Raji (cell line): ENCODE data around the gene EFCAB14.

ENCODE experiments used
- POLR2A ChIP-seq: IDR thresholded peaks from 2 replicates; pipeline ENCODE4 v1.6.1; 2011; ENCODE audit warnings: low read depth, low read length, control low read depth; ENCODE audit not compliant: insufficient read depth

The EFCAB14 gene

DNA sequence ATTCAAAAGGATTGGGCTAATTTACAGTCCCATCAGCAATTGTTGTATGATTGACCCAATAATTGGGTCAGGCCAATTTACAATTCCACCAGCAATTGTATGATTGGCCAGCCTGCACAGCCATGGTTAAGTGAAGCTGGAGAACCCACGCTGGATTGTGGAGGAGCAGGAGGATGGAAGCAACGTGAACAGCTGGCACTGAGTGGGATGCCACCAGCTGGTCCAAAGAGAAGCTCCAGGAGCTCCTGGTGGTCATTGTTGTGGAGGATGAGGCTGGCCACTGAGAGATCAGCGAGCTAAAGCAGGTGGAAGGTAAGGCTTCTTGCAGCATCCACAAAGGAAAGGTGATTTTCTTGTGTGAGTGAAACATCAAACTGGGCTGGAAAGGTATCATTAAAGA, 23.2 kb upstream of the EFCAB14 start:
- no peak for TF ChIP-seq POLR2A

- no peak for TF ChIP-seq POLR2A
Measured at GRCh38 chr1:46735708-46736324, 16.9 kb upstream of the EFCAB14 start.

DNA sequence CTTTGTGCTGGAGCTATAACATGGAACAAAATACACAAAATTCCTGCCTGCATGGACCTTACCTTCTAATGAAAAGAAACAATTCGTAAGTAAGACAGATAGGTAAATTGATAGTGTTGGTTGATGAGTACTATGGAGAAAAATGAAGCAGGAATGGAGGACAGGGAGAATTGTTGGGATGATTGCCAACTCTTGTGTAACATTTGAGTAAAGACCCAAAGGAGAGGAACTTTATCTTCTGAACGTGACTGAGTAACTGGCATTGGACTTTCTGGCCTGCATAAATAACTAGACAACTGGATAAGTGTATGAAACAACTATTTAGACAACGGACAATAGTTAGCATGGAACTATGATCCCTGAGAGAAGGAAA, 6.8 kb upstream of the EFCAB14 start:
- no peak for TF ChIP-seq POLR2A

DNA sequence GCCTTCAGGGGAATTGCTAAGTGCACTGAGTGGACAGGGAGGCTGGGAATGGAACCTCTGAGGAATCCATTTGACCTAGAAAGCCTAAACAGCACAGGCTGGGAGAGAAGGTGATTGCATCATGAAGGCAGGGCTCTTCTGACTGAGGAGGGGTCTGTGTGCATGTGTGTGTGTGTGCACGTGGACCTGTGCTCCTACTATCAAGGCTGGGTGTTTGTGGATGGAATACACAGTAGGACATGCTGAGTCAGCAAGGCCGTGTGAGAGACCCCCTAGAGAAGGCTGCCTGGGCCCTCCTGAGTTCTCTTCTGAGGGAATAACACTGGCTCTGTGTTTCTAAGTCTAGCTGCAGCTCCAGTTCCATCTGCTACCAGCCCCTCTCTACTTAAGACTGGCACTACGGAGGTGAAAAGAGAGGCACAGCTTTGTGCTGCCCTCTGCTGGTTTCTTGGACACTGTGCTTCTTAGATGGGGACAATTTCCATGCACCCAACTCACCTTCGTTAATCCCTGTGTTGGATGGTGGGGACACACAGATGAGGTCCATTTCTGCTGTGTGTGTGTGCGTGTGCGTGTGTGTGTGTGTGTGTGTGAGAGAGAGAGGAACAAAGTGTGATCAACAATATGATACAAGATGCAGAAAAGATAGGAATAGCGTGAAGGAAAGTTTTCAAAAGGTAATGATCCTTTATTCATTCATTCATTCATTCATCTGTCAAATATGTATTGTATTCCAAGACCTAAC, 6.2 kb upstream of the EFCAB14 start:
- TF ChIP-seq POLR2A, result no peak

DNA sequence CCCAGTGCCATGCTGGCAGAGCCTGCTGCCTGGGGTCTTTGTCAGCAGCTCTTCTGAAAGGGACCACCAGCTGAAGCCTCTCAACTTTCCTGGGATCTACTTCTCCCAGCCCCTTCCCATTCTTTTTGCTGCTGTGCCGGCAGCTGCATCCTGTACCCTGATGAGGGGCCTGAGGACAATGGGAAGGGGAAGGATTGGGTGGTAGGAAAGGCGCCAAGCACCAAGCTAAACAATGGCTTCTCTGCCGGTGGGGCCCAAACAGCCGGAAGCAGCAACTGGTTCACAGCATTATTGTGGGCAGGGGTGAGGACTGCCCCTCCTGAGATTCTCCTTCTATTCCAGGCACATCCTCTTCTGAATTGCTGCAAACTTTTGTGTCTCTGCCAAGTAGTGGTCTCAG, 5.0 kb upstream of the EFCAB14 start:
- TF ChIP-seq POLR2A, result no peak

DNA sequence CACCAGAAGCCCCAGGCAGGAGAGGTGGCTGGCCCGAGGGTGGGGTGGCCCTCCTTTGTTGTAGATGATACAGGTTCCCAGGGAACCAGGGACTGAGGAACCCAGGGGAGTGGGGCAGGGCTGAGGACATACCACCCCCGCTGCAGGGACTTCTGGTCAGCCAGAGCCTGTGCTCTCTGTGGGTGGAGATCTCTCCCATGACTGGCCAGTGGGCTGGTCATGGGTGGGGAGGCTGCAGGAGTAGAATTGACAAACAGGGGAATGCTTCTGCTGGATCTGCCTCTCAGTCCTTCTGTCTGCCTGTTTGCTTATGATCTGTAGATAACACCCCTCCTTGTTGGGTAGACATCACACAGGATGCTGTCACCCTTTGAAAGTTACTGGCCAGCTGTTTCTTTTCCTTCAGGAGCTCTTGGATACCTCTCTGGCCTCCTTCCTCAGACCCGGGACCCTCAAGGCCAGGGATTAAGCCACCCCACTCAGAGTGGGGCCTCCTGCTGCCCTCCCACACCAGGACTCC, 2.8 kb upstream of the EFCAB14 start:
- no peak for TF ChIP-seq POLR2A

GRCh38 chr1:46721204-46721603, 2.3 kb upstream of the EFCAB14 start:
- TF ChIP-seq POLR2A, result no peak

DNA sequence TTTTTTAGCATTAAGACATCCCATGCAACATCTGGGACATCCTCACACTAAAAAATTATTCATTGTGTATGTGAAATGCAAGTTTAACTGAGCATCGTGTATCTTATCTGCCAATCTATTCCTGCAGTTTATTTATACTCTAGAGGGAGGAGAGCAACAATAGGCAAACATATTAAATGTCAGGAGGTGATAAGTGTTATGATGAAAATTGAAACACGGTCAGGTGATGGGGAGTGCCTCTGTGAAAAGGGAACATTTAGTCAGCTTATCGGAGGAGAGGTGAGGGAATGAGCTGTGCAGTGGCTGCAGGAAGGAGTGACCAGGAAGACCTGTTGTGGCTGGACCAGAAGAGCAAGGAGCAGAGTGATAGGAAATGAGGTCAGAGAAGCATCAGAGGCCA, 775 bp upstream of the EFCAB14 start:
- no peak for TF ChIP-seq POLR2A

GRCh38 chr1:46718340-46718726, 581 bp downstream of the EFCAB14 start:
- TF ChIP-seq POLR2A, result no peak

DNA sequence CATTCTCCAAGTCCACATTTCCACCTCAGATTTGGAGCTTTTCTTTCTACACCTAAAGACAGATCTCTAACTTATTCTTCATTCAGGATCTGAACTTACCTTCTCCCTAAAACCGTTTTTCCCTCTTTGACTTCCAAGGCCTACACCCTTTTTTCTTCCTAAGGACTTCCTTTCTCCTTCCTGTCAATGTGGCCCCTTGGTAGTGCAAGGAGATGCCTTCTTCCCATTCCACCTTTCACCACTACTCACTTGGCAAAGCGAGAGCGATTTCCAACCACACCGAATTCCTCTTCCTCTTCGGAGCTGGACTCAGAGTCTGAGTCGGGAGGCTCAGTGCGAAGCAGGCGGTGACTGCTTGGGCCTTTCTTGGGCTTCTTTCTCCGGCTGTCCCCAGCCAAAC, 1.3 kb downstream of the EFCAB14 start:
- TF ChIP-seq POLR2A, result no peak

DNA sequence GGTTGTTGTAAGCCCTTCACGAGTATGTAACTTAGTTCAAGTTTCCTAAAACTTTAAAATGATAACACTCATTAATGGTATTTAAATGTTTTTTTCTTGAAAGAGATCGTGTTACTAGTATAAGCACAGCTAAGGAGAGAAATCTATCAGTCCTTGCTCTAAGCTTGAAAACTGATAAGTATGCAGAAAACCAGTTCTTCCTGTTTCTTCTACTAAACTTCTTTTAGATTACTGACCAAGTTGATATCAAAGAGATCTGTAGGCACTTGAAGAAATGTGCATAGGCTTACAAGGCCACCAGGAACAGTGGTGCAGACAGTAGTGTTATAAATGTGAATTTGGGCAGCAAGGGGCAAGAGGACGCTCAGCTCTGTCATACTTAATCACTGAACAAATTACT, 3.9 kb downstream of the EFCAB14 start:
- TF ChIP-seq POLR2A, result no peak

GRCh38 chr1:46708121-46708520, 10.8 kb downstream of the EFCAB14 start:
- TF ChIP-seq POLR2A, result no peak

GRCh38 chr1:46705408-46705807, 13.5 kb downstream of the EFCAB14 start:
- no peak for TF ChIP-seq POLR2A

GRCh38 chr1:46703927-46704641, 14.8 kb downstream of the EFCAB14 start:
- no peak for TF ChIP-seq POLR2A

- TF ChIP-seq POLR2A, result no peak
Measured at GRCh38 chr1:46699666-46700065, 19.2 kb downstream of the EFCAB14 start.

- TF ChIP-seq POLR2A, result no peak
Measured at GRCh38 chr1:46697053-46697452, 21.9 kb downstream of the EFCAB14 start.
